GM06990 (cell line): Measurements from ENCODE around the gene CD79B.

Source experiments
- DNase-seq: peaks from one replicate; pipeline ENCODE4 v3.0.0-alpha.2; 2011; ENCODE audit not compliant: insufficient read length; ENCODE audit errors: extremely low read depth
- H3K27me3 ChIP-seq: replicated peaks from 2 replicates; pipeline ENCODE4 v1.6.0; 2011; ENCODE audit warnings: low read length; ENCODE audit not compliant: control insufficient read depth, insufficient read depth
- H3K36me3 ChIP-seq: 2 replicates; pipeline ENCODE4 v1.5.1; 2011; ENCODE audit warnings: low read length; ENCODE audit not compliant: control insufficient read depth, insufficient read depth
- H3K4me3 ChIP-seq: replicated peaks from 2 replicates; pipeline ENCODE4 v1.5.1; 2011; ENCODE audit warnings: low read depth, mild to moderate bottlenecking, control low read depth, low read length
- TF ChIP-seq, protein P1 (sequence below): IDR thresholded peaks from 2 replicates; pipeline ENCODE4 v1.5.1; 2011; ENCODE audit warnings: low read length, control low read depth, mild to moderate bottlenecking, inconsistent platforms; ENCODE audit not compliant: insufficient read depth, poor library complexity, severe bottlenecking

CD79B gene

DNA sequence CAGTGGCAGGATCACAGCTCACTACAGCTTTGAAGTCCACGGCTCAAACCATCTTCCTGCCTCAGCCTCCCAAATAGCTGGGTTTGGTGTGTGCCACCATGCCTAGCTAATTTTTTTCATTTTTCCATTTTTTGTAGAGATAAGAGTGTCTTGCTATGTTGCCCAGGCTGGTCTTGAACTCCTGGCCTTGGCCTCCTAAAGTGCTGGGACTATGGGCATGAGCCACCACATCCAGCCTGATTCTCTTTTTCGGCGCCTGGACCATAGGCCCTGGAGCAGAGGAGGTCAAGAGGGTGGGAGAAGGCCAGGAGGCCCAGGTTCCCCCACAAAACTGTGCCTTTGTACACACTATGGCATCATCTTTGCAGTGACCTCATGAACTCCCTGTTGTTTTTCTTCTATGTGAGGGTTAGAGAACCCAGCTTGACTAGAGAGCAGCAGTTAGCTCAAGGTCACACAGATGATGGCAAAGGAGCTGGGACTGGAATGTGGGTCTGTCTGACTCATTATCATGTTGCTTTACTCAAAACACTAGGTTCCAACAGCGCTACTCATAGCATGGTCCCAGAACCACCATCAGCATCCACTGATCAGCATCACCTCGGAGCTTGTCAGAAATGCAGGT lies 24.3 kb upstream of the CD79B start:
- H3K27me3 ChIP-seq = no peaks in the 10 kb centered on the region
- H3K4me3 ChIP-seq = no peak overlapping the region
- DNase-seq = no peak
- H3K36me3 ChIP-seq = no peaks in the 10 kb centered on the region
- TF ChIP-seq, protein P1, sequence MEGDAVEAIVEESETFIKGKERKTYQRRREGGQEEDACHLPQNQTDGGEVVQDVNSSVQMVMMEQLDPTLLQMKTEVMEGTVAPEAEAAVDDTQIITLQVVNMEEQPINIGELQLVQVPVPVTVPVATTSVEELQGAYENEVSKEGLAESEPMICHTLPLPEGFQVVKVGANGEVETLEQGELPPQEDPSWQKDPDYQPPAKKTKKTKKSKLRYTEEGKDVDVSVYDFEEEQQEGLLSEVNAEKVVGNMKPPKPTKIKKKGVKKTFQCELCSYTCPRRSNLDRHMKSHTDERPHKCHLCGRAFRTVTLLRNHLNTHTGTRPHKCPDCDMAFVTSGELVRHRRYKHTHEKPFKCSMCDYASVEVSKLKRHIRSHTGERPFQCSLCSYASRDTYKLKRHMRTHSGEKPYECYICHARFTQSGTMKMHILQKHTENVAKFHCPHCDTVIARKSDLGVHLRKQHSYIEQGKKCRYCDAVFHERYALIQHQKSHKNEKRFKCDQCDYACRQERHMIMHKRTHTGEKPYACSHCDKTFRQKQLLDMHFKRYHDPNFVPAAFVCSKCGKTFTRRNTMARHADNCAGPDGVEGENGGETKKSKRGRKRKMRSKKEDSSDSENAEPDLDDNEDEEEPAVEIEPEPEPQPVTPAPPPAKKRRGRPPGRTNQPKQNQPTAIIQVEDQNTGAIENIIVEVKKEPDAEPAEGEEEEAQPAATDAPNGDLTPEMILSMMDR = no peak

- TF ChIP-seq, protein P1 = no peak
- Histone ChIP-seq H3K36me3 (no peaks in the 10 kb centered on the region), H3K27me3 (no peaks in the 10 kb centered on the region), H3K4me3 (no peak overlapping the region)
- DNase-seq = no peak
Observed at GRCh38 chr17:63955791-63956190, 23.7 kb upstream of the CD79B start.

- DNase-seq = no peak
- Histone ChIP-seq H3K27me3 (no peaks in the 10 kb centered on the region), H3K4me3 (no peak overlapping the region), H3K36me3 (no peaks in the 10 kb centered on the region)
- TF ChIP-seq, protein P1 = no peak
Observed at GRCh38 chr17:63955232-63955631, 23.1 kb upstream of the CD79B start.

- TF ChIP-seq, protein P1 = no peak
- Histone ChIP-seq H3K4me3 (no peak overlapping the region), H3K27me3 (no peaks in the 10 kb centered on the region), H3K36me3 (no peaks in the 10 kb centered on the region)
- peak; percentile 72 for DNase-seq
Observed at GRCh38 chr17:63954402-63955063, 22.4 kb upstream of the CD79B start.

GRCh38 chr17:63950940-63951907 lies 19.1 kb upstream of the CD79B start:
- no peak for DNase-seq
- H3K4me3 ChIP-seq = no peak overlapping the region
- no peaks in the 10 kb centered on the region for H3K36me3 ChIP-seq
- H3K27me3 ChIP-seq = no peaks in the 10 kb centered on the region
- TF ChIP-seq, protein P1 = peak; percentile 77
